ENCODE data around the gene NOP53. TPM values are rescaled to one million over a fixed set of nuclear protein-coding genes. Genes with fewer than 3 reads are reported as not detected.
"Not testable (repeated sequence)": the region's sequence is repeated elsewhere in the genome, so short reads cannot be mapped to it uniquely, and the experiment has no call there.

Gene NOP53
- total RNA-seq, 2 donors from 2014 or later: 436 to 761 TPM

DNA sequence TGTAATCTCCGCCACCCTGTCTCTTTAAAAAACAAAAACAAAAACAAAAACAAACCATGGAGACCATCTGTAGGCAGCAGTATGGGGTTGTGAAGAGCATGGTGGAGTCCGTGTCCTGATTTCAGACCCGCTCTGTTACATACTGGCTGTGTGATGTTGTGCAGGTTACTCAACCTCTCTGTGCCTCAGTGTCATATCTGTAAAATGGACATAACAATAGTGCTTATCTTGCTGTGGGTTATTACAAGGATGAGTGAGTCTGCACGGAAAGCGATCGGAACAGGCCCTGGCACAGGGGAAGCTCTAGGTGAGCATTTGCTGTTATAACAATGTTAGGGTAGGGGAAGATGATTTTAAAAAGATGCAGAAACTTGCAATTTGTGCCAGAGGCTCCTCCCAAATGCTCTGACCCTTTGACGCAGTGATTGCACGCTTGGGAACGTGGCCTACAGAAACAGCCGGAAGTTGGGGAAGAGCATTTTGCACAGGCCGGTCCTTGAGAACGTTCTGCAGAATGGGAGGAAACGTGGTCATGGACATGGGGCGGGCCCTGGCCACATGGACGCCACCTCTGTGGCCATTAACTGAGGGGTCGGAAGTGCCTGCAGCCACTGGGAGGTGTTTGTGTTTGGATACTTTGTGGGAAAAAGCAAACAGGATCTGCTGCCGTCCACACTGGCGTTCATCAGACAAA lies 17.4 kb downstream of the NOP53 start:
- H3K4me1 ChIP-seq: peaks cover 3% of the 10 kb centered on the region
- peaks cover 0 to 4% of the 10 kb centered on the region in 2 donors for H3K36me3 ChIP-seq (replicated peaks in 1 of 2; ENCODE audit: insufficient read depth in 1 of 2, low read depth in 2 of 2)
- no peak for TF ChIP-seq POLR2A (IDR thresholded peaks at IDR 0.05)
- TF ChIP-seq, protein P1, sequence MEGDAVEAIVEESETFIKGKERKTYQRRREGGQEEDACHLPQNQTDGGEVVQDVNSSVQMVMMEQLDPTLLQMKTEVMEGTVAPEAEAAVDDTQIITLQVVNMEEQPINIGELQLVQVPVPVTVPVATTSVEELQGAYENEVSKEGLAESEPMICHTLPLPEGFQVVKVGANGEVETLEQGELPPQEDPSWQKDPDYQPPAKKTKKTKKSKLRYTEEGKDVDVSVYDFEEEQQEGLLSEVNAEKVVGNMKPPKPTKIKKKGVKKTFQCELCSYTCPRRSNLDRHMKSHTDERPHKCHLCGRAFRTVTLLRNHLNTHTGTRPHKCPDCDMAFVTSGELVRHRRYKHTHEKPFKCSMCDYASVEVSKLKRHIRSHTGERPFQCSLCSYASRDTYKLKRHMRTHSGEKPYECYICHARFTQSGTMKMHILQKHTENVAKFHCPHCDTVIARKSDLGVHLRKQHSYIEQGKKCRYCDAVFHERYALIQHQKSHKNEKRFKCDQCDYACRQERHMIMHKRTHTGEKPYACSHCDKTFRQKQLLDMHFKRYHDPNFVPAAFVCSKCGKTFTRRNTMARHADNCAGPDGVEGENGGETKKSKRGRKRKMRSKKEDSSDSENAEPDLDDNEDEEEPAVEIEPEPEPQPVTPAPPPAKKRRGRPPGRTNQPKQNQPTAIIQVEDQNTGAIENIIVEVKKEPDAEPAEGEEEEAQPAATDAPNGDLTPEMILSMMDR (IDR thresholded peaks at IDR 0.05): no peak
- intact Hi-C loops (cut with DNase I): no loop called here
- 68 to 70% methylated on average over 15 to 18 of the region's 18 CpGs for WGBS, 2 donors
- ATAC-seq (no peak), DNase-seq (no peak)
- H3K27ac ChIP-seq: no peak overlapping the region
- H3K27me3 ChIP-seq: no peaks in the 10 kb centered on the region
- H3K9me3 ChIP-seq: no peaks in the 10 kb centered on the region
- no peak overlapping the region for H3K4me3 ChIP-seq

DNA sequence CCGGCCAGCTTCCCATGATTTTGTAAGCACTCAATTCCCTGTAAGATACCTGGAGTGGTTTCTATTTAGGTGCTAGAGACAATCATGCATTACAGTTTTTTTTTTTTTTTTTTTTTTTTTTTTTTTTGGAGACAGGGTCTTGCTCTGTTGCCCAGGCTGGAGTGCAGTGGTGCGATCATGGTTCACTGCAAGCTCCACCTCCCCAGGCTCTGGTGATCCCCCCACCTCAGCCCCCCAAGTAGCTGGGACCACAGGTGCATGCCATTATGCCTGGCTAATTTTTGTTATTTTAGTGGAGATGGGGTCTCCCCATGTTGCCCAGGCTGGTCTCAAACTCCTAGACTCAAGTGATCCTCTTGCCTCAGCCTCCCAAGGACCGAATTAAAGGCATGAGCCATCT lies 19.4 kb downstream of the NOP53 start:
- WGBS, 2 donors: 84 to 88% methylated on average over 2 to 3 of the region's 3 CpGs
- H3K4me3 ChIP-seq; H3K27me3 ChIP-seq; H3K9me3 ChIP-seq; intact Hi-C loops (cut with DNase I); H3K4me1 ChIP-seq; H3K36me3 ChIP-seq (replicated peaks in 1 of 2; ENCODE audit: insufficient read depth in 1 of 2, low read depth in 2 of 2); ATAC-seq; H3K27ac ChIP-seq; DNase-seq: not testable (repeated sequence)

DNA sequence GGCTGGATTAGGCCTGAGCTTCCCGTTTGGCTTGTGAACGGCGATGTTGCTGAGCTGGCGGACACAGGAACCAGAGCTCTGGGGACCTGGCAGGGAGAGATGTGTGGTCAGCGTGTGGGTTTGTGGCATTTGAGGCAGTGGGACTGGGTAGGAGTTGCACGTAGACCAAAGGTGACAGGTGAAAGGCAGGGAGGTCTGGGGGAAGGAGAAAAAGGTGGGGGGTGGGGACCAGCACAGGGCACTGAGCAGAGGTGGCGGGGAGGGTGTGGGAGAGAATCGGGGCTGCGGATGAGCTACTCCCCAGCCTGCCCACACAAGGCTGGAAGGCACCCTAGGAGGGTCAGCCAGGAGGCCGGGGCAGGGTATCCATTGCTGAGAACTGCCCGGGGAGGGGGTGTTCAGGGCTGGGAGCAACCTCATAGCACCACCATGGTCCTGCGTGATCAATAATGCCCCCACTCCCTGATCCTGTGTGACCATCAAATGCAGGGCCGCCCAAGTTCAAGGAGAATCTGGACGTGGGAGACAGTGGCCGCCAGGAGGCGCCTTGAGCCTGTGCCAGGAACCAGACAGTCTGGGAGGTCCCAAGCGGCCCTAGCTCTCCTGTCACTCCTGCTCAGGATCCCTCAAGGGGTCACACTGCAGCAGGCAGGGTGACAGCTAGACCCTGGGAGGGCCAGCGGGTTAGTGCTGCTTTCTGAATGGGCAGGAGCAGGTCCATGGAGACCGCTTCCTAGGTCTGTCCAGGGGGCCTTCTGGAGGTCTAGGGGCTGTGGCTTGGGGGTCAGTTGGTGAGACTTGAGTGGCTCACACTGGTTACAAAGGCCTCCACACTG lies 20.4 kb downstream of the NOP53 start:
- Histone ChIP-seq H3K36me3 (replicated peaks in 1 of 2; ENCODE audit: insufficient read depth in 1 of 2, low read depth in 2 of 2) (no peaks in the 10 kb centered on the region), H3K27ac (no peak overlapping the region), H3K4me3 (no peak overlapping the region), H3K4me1 (peaks cover 8% of the 10 kb centered on the region), H3K27me3 (no peaks in the 10 kb centered on the region), H3K9me3 (no peaks in the 10 kb centered on the region)
- ATAC-seq (peak; percentile 63), DNase-seq (peak; percentile 63 to 76 (median 67))
- TF ChIP-seq, protein P1 (IDR thresholded peaks at IDR 0.05): peak; percentile 47 to 75 (median 64)
- no peak for TF ChIP-seq POLR2A (IDR thresholded peaks at IDR 0.05)
- intact Hi-C loops (cut with DNase I): no loop called here
- WGBS, 2 donors: 23 to 28% methylated on average over 13 to 19 of the region's 19 CpGs

DNA sequence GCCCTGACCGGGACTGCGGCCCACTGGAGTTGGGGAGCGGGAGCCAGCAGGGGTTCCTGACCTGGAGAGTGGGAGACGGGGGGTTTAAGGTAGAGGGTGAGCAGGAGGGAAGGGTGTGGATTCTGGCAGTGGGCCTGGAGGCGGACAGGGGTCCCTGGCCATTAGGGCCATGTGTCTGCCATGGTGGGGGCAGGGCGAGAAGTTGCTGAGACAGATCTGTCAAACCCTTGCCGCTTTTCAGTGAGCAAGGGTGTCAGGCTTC lies 20.9 kb downstream of the NOP53 start:
- TF ChIP-seq, protein P1 (IDR thresholded peaks at IDR 0.05): no peak
- TF ChIP-seq POLR2A (IDR thresholded peaks at IDR 0.05): no peak

DNA sequence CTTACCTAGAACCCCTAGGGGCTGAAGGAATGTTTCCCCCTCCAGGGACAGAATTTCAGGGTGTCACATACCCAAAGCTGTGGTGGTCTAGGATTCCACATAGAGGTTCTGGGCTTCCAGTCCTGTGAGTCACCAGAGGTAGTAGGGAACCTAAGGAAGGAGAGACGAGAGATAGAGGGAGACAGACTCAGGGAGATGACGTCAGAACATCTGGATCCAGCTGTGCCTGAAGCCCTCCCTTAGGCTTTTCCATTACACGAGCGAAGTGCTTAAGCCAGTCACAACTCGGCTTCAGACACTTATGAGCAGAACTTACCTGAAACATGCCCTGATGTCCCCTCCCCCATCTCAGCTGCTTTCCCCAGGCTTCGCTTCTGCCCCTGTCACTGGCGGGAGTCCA lies 21.3 kb downstream of the NOP53 start:
- Histone ChIP-seq H3K36me3 (replicated peaks in 1 of 2; ENCODE audit: insufficient read depth in 1 of 2, low read depth in 2 of 2) (no peaks in the 10 kb centered on the region), H3K4me1 (peaks cover 8% of the 10 kb centered on the region), H3K4me3 (no peak overlapping the region), H3K9me3 (no peaks in the 10 kb centered on the region), H3K27ac (no peak overlapping the region), H3K27me3 (no peaks in the 10 kb centered on the region)
- 85 to 86% methylated on average over 6 to 7 of the region's 7 CpGs for WGBS, 2 donors
- intact Hi-C loops (cut with DNase I): no loop called here
- TF ChIP-seq, protein P1 (IDR thresholded peaks at IDR 0.05): no peak
- no peak for TF ChIP-seq POLR2A (IDR thresholded peaks at IDR 0.05)
- ATAC-seq: no peak
- DNase-seq: no peak

More for the DNA sequence above, 20.9 kb downstream of the NOP53 start:
- Histone ChIP-seq H3K4me1 (peaks cover 8% of the 10 kb centered on the region), H3K27ac (no peak overlapping the region), H3K36me3 (replicated peaks in 1 of 2; ENCODE audit: insufficient read depth in 1 of 2, low read depth in 2 of 2) (no peaks in the 10 kb centered on the region), H3K27me3 (no peaks in the 10 kb centered on the region), H3K9me3 (no peaks in the 10 kb centered on the region), H3K4me3 (no peak overlapping the region)
- 61 to 100% methylated on average over 1 to 7 of the region's 7 CpGs for WGBS, 2 donors
- intact Hi-C loops (cut with DNase I): no loop called here
- no peak for DNase-seq
- no peak for ATAC-seq

Data from body of pancreas (tissue), 4 donors.